ENCODE data around the gene CBX6.

Gene CBX6

DNA sequence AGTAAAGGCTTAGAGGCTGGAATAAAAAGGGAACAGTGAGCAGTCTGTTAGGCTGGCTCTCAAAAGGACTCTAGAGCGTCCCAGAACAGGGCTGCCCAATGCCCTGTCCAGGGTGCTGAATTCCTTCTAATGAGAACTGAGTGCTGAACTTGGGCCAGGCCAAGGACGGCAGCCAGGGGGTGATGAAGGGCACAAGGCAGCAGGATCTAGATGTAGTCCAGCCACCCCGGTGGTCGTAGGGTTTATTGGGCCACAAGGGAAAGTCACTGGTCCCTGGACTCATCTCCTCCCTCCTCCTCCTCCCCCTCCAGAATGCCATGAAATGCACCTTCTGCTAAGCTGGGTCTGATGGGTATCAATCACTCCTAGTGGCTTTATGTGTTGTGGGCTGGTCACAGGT is 47.4 kb downstream of the CBX6 start:
- TF ChIP-seq, protein P1, sequence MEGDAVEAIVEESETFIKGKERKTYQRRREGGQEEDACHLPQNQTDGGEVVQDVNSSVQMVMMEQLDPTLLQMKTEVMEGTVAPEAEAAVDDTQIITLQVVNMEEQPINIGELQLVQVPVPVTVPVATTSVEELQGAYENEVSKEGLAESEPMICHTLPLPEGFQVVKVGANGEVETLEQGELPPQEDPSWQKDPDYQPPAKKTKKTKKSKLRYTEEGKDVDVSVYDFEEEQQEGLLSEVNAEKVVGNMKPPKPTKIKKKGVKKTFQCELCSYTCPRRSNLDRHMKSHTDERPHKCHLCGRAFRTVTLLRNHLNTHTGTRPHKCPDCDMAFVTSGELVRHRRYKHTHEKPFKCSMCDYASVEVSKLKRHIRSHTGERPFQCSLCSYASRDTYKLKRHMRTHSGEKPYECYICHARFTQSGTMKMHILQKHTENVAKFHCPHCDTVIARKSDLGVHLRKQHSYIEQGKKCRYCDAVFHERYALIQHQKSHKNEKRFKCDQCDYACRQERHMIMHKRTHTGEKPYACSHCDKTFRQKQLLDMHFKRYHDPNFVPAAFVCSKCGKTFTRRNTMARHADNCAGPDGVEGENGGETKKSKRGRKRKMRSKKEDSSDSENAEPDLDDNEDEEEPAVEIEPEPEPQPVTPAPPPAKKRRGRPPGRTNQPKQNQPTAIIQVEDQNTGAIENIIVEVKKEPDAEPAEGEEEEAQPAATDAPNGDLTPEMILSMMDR (IDR thresholded peaks at IDR 0.05; ENCODE audit: poor library complexity, severe bottlenecking), result no peak
- Histone ChIP-seq H3K27ac (ENCODE audit: poor library complexity, severe bottlenecking) (no peak overlapping the region), H3K9me3 (ENCODE audit: severe bottlenecking) (no peaks in the 10 kb centered on the region), H3K36me3 (ENCODE audit: low read depth) (no peaks in the 10 kb centered on the region), H3K4me3 (ENCODE audit: severe bottlenecking) (no peak overlapping the region), H3K27me3 (ENCODE audit: insufficient read depth, poor library complexity, severe bottlenecking) (peaks cover 7% of the 10 kb centered on the region), H3K4me1 (ENCODE audit: insufficient read depth, poor library complexity, severe bottlenecking) (no peaks in the 10 kb centered on the region)
- ATAC-seq (ENCODE audit: low read depth), result peak; percentile 83
- DNase-seq (ENCODE audit: low spot score), result no peak

DNA sequence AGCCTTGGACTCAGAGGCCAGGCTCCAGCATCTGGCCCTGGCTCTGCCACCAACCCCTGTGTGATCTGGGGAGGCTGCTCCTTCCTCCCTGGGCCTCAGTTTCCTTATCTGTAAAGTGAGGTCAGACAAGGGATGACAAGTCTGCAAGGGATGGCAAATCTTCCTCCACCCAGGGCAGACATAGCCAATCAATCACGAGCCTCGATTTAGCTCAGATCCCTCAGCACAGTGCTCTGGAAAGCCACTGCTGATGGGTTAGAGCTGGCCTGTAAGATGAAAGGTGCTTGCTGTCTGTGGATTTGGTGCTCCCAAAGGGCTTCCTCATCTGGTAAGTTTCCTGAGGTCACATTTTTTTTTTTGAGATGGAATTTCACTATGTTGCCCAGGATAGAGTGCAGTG is 48.4 kb downstream of the CBX6 start:
- TF ChIP-seq, protein P1 (IDR thresholded peaks at IDR 0.05; ENCODE audit: poor library complexity, severe bottlenecking), result no peak
- H3K4me1 ChIP-seq (ENCODE audit: insufficient read depth, poor library complexity, severe bottlenecking), result no peaks in the 10 kb centered on the region
- H3K9me3 ChIP-seq (ENCODE audit: severe bottlenecking), result no peaks in the 10 kb centered on the region
- ATAC-seq (ENCODE audit: low read depth) (no peak), DNase-seq (ENCODE audit: low spot score) (no peak)
- no peaks in the 10 kb centered on the region for H3K36me3 ChIP-seq (ENCODE audit: low read depth)
- H3K27ac ChIP-seq (ENCODE audit: poor library complexity, severe bottlenecking), result no peak overlapping the region
- peaks cover 10% of the 10 kb centered on the region for H3K27me3 ChIP-seq (ENCODE audit: insufficient read depth, poor library complexity, severe bottlenecking)
- H3K4me3 ChIP-seq (ENCODE audit: severe bottlenecking), result no peak overlapping the region

DNA sequence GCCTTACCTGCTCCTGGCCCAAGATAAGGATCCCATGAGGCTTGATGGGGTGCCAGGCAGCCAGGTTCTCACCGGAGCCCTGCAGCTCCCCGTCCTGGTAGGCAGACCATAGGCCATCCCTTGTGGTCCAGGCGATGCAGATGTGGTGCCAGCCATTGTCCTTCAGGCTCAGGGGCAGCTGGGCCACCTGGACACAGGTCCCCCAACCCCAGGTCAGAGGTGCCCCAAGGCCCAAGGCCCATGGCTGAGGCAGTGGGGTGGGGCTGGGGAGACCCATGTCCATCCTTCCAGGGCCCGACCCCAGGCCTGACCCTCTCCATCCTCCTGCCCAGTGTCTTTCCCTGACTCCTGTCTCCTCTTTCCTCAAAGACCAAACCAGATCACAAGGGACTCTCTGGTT is 48.9 kb downstream of the CBX6 start:
- TF ChIP-seq, protein P1 (IDR thresholded peaks at IDR 0.05; ENCODE audit: poor library complexity, severe bottlenecking), result no peak
- ATAC-seq (ENCODE audit: low read depth), result no peak

DNA sequence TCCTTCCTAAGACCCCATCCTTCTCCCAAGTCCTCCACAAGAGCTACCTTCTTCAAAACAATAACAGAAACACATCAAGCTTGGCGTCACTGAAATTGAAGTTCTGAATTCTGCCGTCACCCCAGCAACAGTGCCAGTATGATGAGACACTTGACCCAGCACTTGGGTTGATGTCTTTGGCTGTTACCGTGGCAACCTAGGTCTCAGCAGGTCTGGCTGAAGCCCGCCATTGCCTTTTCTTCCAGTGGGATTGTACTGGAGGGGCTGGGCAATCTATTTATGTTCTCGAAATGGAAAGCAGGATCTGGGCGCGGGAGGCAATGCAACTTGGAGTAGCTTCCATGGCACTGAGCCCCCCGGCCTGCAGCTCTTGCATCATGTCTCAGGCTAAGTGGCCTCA is 52.0 kb downstream of the CBX6 start:
- no peak for DNase-seq (ENCODE audit: low spot score)
- no peak for ATAC-seq (ENCODE audit: low read depth)
- H3K9me3 ChIP-seq (ENCODE audit: severe bottlenecking), result no peaks in the 10 kb centered on the region
- no peak overlapping the region for H3K4me3 ChIP-seq (ENCODE audit: severe bottlenecking)
- H3K4me1 ChIP-seq (ENCODE audit: insufficient read depth, poor library complexity, severe bottlenecking), result no peaks in the 10 kb centered on the region
- no peaks in the 10 kb centered on the region for H3K36me3 ChIP-seq (ENCODE audit: low read depth)
- TF ChIP-seq, protein P1 (IDR thresholded peaks at IDR 0.05; ENCODE audit: poor library complexity, severe bottlenecking), result no peak
- peaks cover 10% of the 10 kb centered on the region for H3K27me3 ChIP-seq (ENCODE audit: insufficient read depth, poor library complexity, severe bottlenecking)
- H3K27ac ChIP-seq (ENCODE audit: poor library complexity, severe bottlenecking), result no peak overlapping the region

More for the DNA sequence above, 48.9 kb downstream of the CBX6 start:
- H3K27me3 ChIP-seq (ENCODE audit: insufficient read depth, poor library complexity, severe bottlenecking), result peaks cover 10% of the 10 kb centered on the region
- no peak overlapping the region for H3K27ac ChIP-seq (ENCODE audit: poor library complexity, severe bottlenecking)
- no peaks in the 10 kb centered on the region for H3K4me1 ChIP-seq (ENCODE audit: insufficient read depth, poor library complexity, severe bottlenecking)
- no peak for DNase-seq (ENCODE audit: low spot score)
- no peaks in the 10 kb centered on the region for H3K36me3 ChIP-seq (ENCODE audit: low read depth)
- no peak overlapping the region for H3K4me3 ChIP-seq (ENCODE audit: severe bottlenecking)
- H3K9me3 ChIP-seq (ENCODE audit: severe bottlenecking), result no peaks in the 10 kb centered on the region

DNA sequence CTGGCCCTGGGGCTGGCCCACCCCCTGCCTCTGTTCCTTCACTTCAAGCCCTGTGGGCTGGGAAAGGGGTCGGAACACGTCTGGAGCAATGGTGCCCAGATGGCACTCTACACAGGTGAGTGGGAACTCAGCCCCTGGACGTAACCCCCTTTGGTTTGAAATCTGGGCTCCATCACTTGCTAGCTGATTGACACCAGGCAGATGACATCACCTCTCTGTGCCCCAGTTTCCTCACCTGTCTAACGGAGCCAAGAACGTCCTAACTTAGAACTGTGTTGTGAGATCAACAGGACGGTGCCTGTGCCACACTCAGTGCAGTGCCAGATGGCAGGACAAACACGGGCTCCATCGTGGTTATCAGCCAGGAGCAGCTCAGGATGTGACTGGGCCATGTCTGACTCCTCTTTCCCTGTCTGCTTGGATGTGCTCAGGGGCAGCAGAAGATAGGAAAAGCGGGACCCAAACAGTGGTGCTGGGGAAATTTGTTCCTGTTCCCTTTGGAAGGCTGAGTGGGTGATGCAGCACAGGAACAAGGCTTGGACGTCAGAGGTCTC is 52.6 kb downstream of the CBX6 start:
- H3K4me1 ChIP-seq (ENCODE audit: insufficient read depth, poor library complexity, severe bottlenecking), result no peaks in the 10 kb centered on the region
- H3K9me3 ChIP-seq (ENCODE audit: severe bottlenecking), result no peaks in the 10 kb centered on the region
- no peak for ATAC-seq (ENCODE audit: low read depth)
- TF ChIP-seq, protein P1 (IDR thresholded peaks at IDR 0.05; ENCODE audit: poor library complexity, severe bottlenecking), result no peak
- no peak overlapping the region for H3K27ac ChIP-seq (ENCODE audit: poor library complexity, severe bottlenecking)
- no peak for DNase-seq (ENCODE audit: low spot score)
- H3K4me3 ChIP-seq (ENCODE audit: severe bottlenecking), result no peak overlapping the region
- peaks cover 10% of the 10 kb centered on the region for H3K27me3 ChIP-seq (ENCODE audit: insufficient read depth, poor library complexity, severe bottlenecking)
- H3K36me3 ChIP-seq (ENCODE audit: low read depth), result no peaks in the 10 kb centered on the region
